ENCODE results near the gene GTF2F1. TPM values are rescaled to one million over a fixed set of nuclear protein-coding genes. Genes with fewer than 3 reads are reported as not detected.
A peak's percentile ranks its signal among the peaks of the same experiment; 100 is the strongest.

The GTF2F1 gene
- total RNA-seq, 1 experiment from 2014 or later = 67.2 TPM

GRCh38 chr19:6374711-6375410, 18.1 kb downstream of the GTF2F1 start:
- Histone ChIP-seq H3K23ac (ENCODE audit: insufficient read length, low read depth, low read length) (no peak overlapping the region), H3K9ac (ENCODE audit: extremely low read depth, insufficient read length, low read length) (no peak overlapping the region), H3K9me3 (ENCODE audit: control insufficient read depth, low read depth, low read length) (no peaks in the 10 kb centered on the region), H4K20me1 (ENCODE audit: control insufficient read depth, insufficient read depth, insufficient read length) (no peaks in the 10 kb centered on the region), H3K79me2 (ENCODE audit: insufficient read depth, low read length) (no peaks in the 10 kb centered on the region), H3K79me1 (ENCODE audit: insufficient read depth, low read depth, low read length, poor library complexity, severe bottlenecking) (no peaks in the 10 kb centered on the region), H4K91ac (ENCODE audit: insufficient read length, low read depth, low read length) (no peak overlapping the region), H2AFZ (ENCODE audit: low read length) (no peak overlapping the region), H3K4me2 (ENCODE audit: insufficient read depth, insufficient read length, low read length) (no peak overlapping the region), H3K27me3 (ENCODE audit: insufficient read depth, low read length) (no peaks in the 10 kb centered on the region), H3K23me2 (ENCODE audit: insufficient read length, low read depth, low read length, poor library complexity, severe bottlenecking) (no peaks in the 10 kb centered on the region), H2BK120ac (ENCODE audit: low read depth, low read length, poor library complexity, severe bottlenecking) (no peak overlapping the region), H3K56ac (ENCODE audit: insufficient read length, low read depth, low read length) (no peak overlapping the region), H2BK5ac (ENCODE audit: insufficient read length, low read length) (no peak overlapping the region), H4K5ac (ENCODE audit: insufficient read length, low read depth, low read length) (no peak overlapping the region), H2BK15ac (ENCODE audit: low read depth, low read length) (no peak overlapping the region), H3K4ac (ENCODE audit: low read depth, low read length) (no peak overlapping the region), H3K4me1 (ENCODE audit: insufficient read depth, low read length) (no peaks in the 10 kb centered on the region), H3T11ph (ENCODE audit: low read length) (no peak overlapping the region), H3K18ac (ENCODE audit: insufficient read length, low read depth, low read length) (no peak overlapping the region), H3K14ac (ENCODE audit: insufficient read depth, low read length) (no peak overlapping the region), H3K27ac (ENCODE audit: insufficient read length, low read depth, low read length) (no peak overlapping the region), H2BK12ac (ENCODE audit: insufficient read length, low read depth, low read length) (no peak overlapping the region), H2BK20ac (ENCODE audit: low read depth, low read length, poor library complexity, severe bottlenecking) (no peak overlapping the region), H4K8ac (replicated peaks; ENCODE audit: insufficient read length, low read depth, low read length) (no peak overlapping the region), H2AK5ac (ENCODE audit: insufficient read length, low read length) (no peak overlapping the region)
- Mint-ChIP-seq H3K27ac (0 out of 7 replicates have a peak overlapping the region, but pooled peaks of 1 of the 3 experiments have one; percentile 28), H3K9me3 (peaks cover 2 to 3% of the 10 kb centered on the region in 2 experiments; a peak in 4 of 5 replicates), H3K4me1 (peaks cover 9 to 24% of the 10 kb centered on the region in 2 experiments), H3K36me3 (ENCODE audit: insufficient read depth in 1 of 3, low read depth in 3 of 3) (peaks cover 10 to 15% (median 14%) of the 10 kb centered on the region in 3 experiments), H3K4me3 (peak overlapping the region in 1 of 2 experiments; percentile 40; a peak in 2 of 5 replicates), H3K27me3 (ENCODE audit: low read depth) (no peaks in the 10 kb centered on the region)
- TF ChIP-seq CTCF (conservative IDR thresholded peaks at IDR 0.05) = no peak
- no peak for DNase-seq
- no CpG with 5 or more reads among the region's 29 CpGs for WGBS (ENCODE audit: extremely low coverage, insufficient read length, low lambda C conversion rate)
